ENCODE data around the gene NAA38. TPM values are rescaled to one million over a fixed set of nuclear protein-coding genes. Genes with fewer than 3 reads are reported as not detected.

NAA38 gene
- total RNA-seq, 1 donor from 2014 or later: 58.7 TPM

GRCh38 chr17:7833795-7834541 is 23.4 kb downstream of the NAA38 start, which contains the start of gene KDM6B:
Gene KDM6B (plus strand): TSS chr17:7834217. CDS start chr17:7845555, 11,338 bp downstream.
- H3K4me3 ChIP-seq: peak within 1 kb of the TSS; percentile 83
- DNase-seq (peak; percentile 96), ATAC-seq (peak; percentile 78)
- no peaks in the 10 kb centered on the region for H3K27me3 ChIP-seq
- intact Hi-C loops (cut with DNase I): no loop called here
- H3K36me3 ChIP-seq: no peaks in the 10 kb centered on the region
- H3K9me3 ChIP-seq: no peaks in the 10 kb centered on the region
- peaks cover 22% of the 10 kb centered on the region for H3K4me1 ChIP-seq
- TF ChIP-seq CTCF (IDR thresholded peaks at IDR 0.05): no peak
- peak within 1 kb of the TSS; percentile 99 for H3K27ac ChIP-seq

GRCh38 chr17:7833011-7833794 is 24.2 kb downstream of the NAA38 start:
- no peak for TF ChIP-seq CTCF (IDR thresholded peaks at IDR 0.05)
- no peak for ATAC-seq
- no peaks in the 10 kb centered on the region for H3K9me3 ChIP-seq
- no peaks in the 10 kb centered on the region for H3K36me3 ChIP-seq
- no peak for DNase-seq
- H3K4me3 ChIP-seq: peak overlapping the region; percentile 83
- H3K27me3 ChIP-seq: no peaks in the 10 kb centered on the region
- intact Hi-C loops (cut with DNase I): no loop called here
- peaks cover 16% of the 10 kb centered on the region for H3K4me1 ChIP-seq
- H3K27ac ChIP-seq: peak overlapping the region; percentile 99

- H3K9me3 ChIP-seq: no peaks in the 10 kb centered on the region
- no peaks in the 10 kb centered on the region for H3K27me3 ChIP-seq
- H3K4me1 ChIP-seq: peaks cover 11% of the 10 kb centered on the region
- no peak overlapping the region for H3K27ac ChIP-seq
- no peak overlapping the region for H3K4me3 ChIP-seq
- intact Hi-C loops (cut with DNase I): no loop called here
- DNase-seq: no peak
- TF ChIP-seq CTCF (IDR thresholded peaks at IDR 0.05): no peak
- ATAC-seq: no peak
- H3K36me3 ChIP-seq: no peaks in the 10 kb centered on the region
Measured at GRCh38 chr17:7832431-7832830, 24.9 kb downstream of the NAA38 start.

GRCh38 chr17:7831233-7831632 is 26.1 kb downstream of the NAA38 start:
- H3K36me3 ChIP-seq: no peaks in the 10 kb centered on the region
- no peak overlapping the region for H3K27ac ChIP-seq
- no peak overlapping the region for H3K4me3 ChIP-seq
- no peak for ATAC-seq
- H3K27me3 ChIP-seq: no peaks in the 10 kb centered on the region
- no peak for DNase-seq
- TF ChIP-seq CTCF (IDR thresholded peaks at IDR 0.05): no peak
- H3K9me3 ChIP-seq: no peaks in the 10 kb centered on the region
- intact Hi-C loops (cut with DNase I): no loop called here
- H3K4me1 ChIP-seq: no peaks in the 10 kb centered on the region

- DNase-seq (no peak), ATAC-seq (no peak)
- Histone ChIP-seq H3K4me1 (no peaks in the 10 kb centered on the region), H3K27ac (no peak overlapping the region), H3K36me3 (no peaks in the 10 kb centered on the region), H3K9me3 (no peaks in the 10 kb centered on the region), H3K27me3 (no peaks in the 10 kb centered on the region), H3K4me3 (no peak overlapping the region)
- intact Hi-C loops (cut with DNase I): no loop called here
- TF ChIP-seq CTCF (IDR thresholded peaks at IDR 0.05): no peak
Measured at GRCh38 chr17:7830616-7831015, 26.7 kb downstream of the NAA38 start.

All from upper lobe of right lung (tissue), 1 donor.